Fibroblast of the conjunctiva (primary cell): ENCODE results near the gene PET117.
A peak's percentile ranks its signal among the peaks of the same experiment; 100 is the strongest.
"Not testable (repeated sequence)": the region's sequence is repeated elsewhere in the genome, so short reads cannot be mapped to it uniquely, and the experiment has no call there.

Source experiments
- DNase-seq: peaks from one replicate; pipeline ENCODE4 v3.0.0-alpha.2; 2010; ENCODE audit warnings: low read depth

Gene PET117

DNA sequence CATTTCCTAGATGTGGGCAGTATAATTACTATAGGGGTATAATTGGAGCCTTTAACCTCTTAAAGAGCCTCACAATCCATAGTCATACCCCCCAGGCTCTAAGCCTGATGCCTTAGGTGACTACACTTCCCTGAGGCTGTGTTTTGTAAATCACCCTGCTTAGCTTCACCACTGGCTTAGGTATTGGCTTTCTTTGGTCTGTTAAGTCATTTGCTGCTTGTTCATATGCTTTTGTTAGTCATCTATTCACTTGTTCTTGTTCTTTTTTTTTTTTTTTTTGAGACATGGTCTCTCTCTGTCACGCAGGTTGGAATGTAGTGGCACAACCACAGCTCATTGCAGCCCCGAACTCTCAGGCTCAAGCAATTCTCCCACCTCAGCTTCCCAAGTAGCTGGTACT lies 26.7 kb downstream of the PET117 start:
- DNase-seq: no peak

GRCh38 chr20:18165553-18165952 lies 27.9 kb downstream of the PET117 start:
- no peak for DNase-seq

DNA sequence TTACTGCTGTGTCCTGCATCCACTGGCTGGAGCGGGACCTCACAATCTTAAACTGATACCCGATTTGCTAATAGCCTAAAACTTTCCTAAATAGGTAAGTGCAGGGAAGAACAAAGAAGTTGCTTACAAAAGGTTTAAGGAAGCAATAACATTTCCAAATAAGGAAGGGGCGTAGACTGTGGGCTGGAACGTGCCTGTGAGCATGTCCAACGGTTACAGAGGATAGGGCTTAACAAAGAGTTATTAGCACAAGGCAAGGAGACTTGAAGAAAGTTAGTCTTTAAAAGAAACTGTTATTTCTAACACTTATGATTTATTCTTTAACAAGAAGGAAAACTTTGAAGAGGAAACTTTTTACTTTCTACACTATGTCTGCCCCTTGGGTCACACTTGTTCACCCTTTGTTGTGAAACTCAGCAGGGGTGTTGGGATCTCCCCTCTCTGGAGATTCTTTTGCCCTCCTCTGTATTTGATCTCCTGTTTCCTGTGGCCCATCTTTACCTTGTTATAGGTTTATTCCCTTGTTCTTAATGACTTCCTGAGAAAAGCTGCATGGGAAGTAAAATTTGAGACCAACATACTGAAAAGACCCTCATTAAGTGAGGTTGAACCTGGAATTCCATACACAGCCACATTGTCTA lies 28.7 kb downstream of the PET117 start:
- no peak for DNase-seq

GRCh38 chr20:18166950-18167349 lies 29.3 kb downstream of the PET117 start:
- no peak for DNase-seq

DNA sequence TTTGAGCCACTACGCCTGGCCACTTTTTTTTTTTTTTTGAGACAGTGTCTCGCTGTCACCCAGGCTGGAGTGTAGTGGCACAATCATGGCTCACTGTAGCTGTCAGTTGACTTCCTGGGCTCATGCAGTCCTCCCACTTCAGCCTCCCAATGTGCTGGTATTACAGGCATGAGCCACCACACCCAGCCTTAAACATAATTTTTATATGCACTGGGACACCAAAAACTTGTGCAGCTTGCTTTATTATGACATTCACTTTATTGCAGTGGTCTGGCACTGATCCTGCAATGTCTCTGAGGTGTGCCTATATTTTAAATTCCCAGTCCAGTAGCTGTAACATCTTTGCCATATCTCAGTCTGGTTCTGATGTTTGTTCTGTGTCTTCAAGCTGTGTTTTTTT lies 34.7 kb downstream of the PET117 start:
- no peak for DNase-seq

DNA sequence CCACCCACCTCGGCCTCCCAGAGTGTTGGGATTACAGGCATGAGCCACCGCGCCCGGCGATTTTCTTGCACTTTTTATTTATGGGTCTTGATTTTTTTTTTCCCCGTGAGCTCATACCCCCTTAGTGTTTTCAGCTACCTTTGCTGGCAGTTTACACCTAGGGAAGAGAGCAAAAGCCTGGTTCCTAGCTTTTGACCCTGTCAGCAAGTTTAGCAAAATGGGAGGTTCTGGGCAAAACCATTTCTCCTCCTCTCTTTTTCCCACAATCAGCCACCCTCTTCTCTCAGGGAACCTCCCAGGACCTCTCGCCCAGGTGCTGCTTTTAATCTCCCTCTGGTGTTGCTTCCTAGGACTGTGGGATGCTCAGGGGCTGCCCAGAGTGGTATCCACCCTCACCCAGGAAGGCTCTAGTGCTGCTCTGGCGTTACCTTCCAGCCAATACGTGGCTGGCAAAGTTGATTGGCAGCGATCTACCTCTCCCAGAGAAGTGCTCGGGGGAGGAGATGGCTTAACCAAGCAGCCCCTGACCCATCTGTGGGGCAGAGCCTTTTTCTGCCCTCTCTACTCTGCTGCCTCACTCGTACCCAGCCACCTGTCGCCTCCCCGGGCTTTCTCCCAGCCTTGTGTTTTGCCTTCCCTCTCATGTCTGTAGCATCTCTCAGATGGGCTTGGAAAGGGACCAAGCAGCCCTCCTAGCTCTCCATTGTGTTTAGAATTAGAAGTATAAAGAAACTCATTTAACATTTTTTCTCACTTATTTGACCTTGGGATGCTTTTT lies 37.4 kb downstream of the PET117 start:
- DNase-seq: no peak

DNA sequence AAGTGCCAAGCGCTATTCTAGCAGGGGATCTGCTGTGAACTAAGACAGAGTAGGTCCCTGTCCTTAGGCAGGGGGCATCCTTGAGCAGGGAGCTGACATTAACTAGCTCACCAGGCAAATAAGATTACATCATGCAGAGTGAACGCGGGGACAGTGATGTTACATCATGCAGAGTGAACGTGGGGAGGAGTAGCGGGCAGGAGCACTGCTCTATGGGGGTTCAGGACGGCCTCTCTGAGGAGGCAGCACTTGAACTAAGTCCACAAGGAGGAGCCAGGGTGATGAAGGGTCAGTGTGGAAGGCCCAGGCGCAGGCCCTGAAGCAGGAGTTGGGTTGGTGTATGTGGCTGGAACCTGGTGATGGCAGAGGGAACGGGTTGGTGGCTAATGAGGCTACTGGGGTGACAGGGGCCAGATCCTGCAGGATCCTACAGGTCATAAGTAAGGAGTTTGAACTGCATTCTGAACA lies 38.7 kb downstream of the PET117 start:
- peak; percentile 18 for DNase-seq

- DNase-seq: not testable (repeated sequence)
These were observed 42.7 kb downstream of the PET117 start for GRCh38 chr20:18180366-18180765.

- DNase-seq: no peak
These were observed 43.2 kb downstream of the PET117 start for GRCh38 chr20:18180815-18181214.

GRCh38 chr20:18187020-18187419 lies 49.4 kb downstream of the PET117 start:
- no peak for DNase-seq

- DNase-seq: peak; percentile 26
These were observed 50.8 kb downstream of the PET117 start for GRCh38 chr20:18188434-18188833.

DNA sequence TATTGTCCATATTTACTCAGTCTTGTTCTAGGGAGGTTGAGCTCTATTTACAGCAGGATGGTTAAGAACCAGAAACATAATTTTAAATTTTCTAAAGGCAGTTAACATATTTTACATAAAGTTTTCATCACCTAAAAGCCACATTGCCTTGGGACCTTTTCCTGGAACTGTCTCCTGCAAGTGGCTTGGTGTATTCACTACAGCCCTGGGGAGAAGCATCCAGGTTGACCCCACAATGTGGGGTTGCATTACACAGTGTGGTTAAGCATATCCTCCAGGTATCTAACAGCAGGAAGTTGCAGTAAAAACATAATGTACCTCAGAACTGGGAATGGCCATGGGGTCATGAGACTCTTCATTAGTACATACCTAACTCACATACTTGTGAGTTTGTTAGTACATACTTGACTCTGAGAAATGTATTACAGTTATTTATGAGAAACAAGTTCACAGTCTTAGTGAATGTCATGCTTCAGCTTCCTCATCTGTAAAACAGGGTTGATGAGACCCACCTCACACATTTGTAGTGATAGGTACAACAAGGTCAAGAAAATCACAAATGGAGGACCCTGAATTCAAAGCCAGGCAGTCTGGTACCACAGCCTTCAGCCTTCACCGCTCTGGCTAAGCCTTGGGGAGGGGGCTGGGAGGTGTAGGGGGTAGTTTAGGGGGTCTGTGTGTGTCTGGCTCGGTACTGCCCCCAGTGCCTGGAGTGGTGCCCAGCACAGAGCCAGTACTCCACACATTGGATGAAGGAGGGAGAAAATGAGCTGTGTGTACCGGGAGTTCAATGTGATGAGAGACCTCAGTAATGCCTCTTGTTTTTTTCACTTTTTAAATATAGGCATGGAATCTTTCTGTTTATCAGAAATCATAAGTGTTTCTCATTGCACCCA lies 52.9 kb downstream of the PET117 start:
- no peak for DNase-seq

GRCh38 chr20:18191306-18191705 lies 53.6 kb downstream of the PET117 start:
- no peak for DNase-seq
